Activated naive CD8-positive, alpha-beta T cell (primary cell): ENCODE results near the gene KCNIP2.
A peak's percentile ranks its signal among the peaks of the same experiment; 100 is the strongest.
"Not testable (repeated sequence)": the region's sequence is repeated elsewhere in the genome, so short reads cannot be mapped to it uniquely, and the experiment has no call there.

Experiments
- H3K27ac Mint-ChIP-seq: one replicate; pipeline ENCODE4 v1.8.0; 2021; ENCODE audit warnings: mixed read lengths
- H3K27me3 Mint-ChIP-seq: one replicate; pipeline ENCODE4 v1.8.0; 2021; ENCODE audit warnings: mixed read lengths
- H3K36me3 Mint-ChIP-seq: one replicate; pipeline ENCODE4 v1.8.0; 2021; ENCODE audit warnings: mixed read lengths
- H3K4me1 Mint-ChIP-seq: one replicate; pipeline ENCODE4 v1.8.0; 2021; ENCODE audit warnings: low read depth, mixed read lengths
- H3K4me3 Mint-ChIP-seq: one replicate; pipeline ENCODE4 v1.8.0; 2021; ENCODE audit warnings: mild to moderate bottlenecking, mixed read lengths
- H3K9me3 Mint-ChIP-seq: one replicate; pipeline ENCODE4 v1.8.0; 2021; ENCODE audit warnings: low read depth, mixed read lengths

Gene KCNIP2

GRCh38 chr10:101824736-101825135 lies 18.9 kb downstream of the KCNIP2 start:
- no peaks in the 10 kb centered on the region for H3K9me3 Mint-ChIP-seq
- H3K36me3 Mint-ChIP-seq, result peaks cover 2% of the 10 kb centered on the region
- no peak overlapping the region for H3K27ac Mint-ChIP-seq
- H3K4me3 Mint-ChIP-seq, result no peak overlapping the region
- peaks cover 12% of the 10 kb centered on the region for H3K4me1 Mint-ChIP-seq
- H3K27me3 Mint-ChIP-seq, result no peaks in the 10 kb centered on the region

DNA sequence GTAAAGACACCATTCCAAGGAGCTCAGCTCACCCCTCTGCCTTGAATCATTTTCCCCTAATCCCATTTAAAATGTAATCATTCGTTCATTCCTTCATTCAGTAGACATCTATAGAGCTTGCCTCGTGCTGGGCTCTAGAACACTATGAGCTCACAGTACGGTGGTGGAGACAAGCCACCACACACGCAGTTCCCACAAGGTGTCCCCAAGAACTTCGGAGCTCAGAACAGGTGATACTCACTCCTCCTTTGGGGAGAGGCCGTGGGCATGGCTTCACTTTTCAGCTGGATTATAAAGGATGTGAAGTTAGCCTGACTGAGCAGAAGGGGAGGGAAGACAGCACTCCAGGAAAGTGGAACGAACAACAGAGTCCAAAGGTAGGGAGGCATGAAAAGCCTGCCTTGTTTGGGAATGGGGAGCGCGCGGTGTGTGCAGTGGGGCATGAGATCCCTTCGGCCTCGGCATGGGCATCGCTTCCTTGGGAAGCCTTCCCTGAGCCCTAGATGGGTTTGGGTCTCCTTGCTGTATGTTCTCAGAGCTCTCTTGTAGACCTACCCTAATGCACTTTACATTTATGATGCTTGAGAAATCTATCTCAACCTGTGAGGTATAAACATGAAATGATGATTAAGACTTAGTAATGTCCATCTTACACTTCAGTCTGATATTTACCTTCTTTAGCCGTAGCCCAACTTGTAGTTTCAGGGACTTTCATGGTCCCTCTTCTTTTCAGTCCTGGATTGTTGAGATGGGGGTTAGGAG lies 24.5 kb downstream of the KCNIP2 start:
- H3K4me1 Mint-ChIP-seq, result peaks cover 47% of the 10 kb centered on the region
- peaks cover 2% of the 10 kb centered on the region for H3K36me3 Mint-ChIP-seq
- no peaks in the 10 kb centered on the region for H3K27me3 Mint-ChIP-seq
- peak overlapping the region; percentile 97 for H3K4me3 Mint-ChIP-seq
- peak overlapping the region; percentile 98 for H3K27ac Mint-ChIP-seq
- H3K9me3 Mint-ChIP-seq, result no peaks in the 10 kb centered on the region

GRCh38 chr10:101818119-101818871 lies 25.3 kb downstream of the KCNIP2 start, which contains the start of gene OGA:
Gene OGA, minus strand, starts transcription at chr10:101818444. Its CDS starts 422 bp downstream, at chr10:101818022.
- Mint-ChIP-seq H3K9me3 (no peaks in the 10 kb centered on the region), H3K4me3 (peak within 1 kb of the TSS; percentile 97), H3K36me3 (peaks cover 2% of the 10 kb centered on the region), H3K27ac (peak within 1 kb of the TSS; percentile 98), H3K4me1 (peaks cover 55% of the 10 kb centered on the region), H3K27me3 (no peaks in the 10 kb centered on the region)

DNA sequence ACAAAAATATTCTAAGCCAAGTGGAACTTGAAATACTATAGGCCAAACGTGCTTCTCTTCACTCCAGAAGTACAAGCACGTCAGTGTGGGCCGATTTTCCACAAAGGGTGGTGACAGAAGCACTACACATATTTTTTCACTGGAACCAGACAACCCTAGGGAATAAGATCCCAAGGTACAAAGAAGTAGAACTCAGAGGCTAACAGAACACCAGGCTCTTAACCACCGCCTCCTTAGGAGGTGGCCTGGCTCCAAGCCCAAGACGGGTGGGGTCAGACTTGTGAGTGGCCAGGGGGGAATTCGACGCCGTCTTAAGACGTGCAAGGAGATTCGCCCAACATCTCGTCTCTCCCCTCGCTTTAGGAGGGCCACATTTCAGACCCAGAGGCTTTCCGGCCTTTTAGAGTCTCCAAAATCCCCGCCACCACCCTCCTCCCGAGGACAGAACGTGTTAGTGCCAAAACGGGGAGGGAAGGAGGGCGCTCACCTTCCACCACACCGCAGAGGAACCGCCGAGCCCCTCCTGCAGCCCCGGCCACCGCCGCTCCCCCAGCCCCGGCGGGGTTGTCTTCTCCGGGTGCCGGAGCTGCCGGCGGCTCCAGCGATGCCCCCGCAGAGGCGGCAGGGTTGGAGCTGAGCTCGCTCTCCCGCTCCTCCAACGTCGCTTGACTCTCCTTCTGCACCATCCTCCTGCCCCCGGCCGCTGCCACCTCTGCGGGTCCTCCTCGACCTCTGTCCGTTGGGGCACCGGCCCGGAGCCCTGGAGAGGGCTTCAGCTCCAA lies 26.1 kb downstream of the KCNIP2 start:
- no peaks in the 10 kb centered on the region for H3K9me3 Mint-ChIP-seq
- peaks cover 2% of the 10 kb centered on the region for H3K36me3 Mint-ChIP-seq
- H3K4me1 Mint-ChIP-seq, result peaks cover 62% of the 10 kb centered on the region
- no peaks in the 10 kb centered on the region for H3K27me3 Mint-ChIP-seq
- peak overlapping the region; percentile 97 for H3K4me3 Mint-ChIP-seq
- peak overlapping the region; percentile 98 for H3K27ac Mint-ChIP-seq

DNA sequence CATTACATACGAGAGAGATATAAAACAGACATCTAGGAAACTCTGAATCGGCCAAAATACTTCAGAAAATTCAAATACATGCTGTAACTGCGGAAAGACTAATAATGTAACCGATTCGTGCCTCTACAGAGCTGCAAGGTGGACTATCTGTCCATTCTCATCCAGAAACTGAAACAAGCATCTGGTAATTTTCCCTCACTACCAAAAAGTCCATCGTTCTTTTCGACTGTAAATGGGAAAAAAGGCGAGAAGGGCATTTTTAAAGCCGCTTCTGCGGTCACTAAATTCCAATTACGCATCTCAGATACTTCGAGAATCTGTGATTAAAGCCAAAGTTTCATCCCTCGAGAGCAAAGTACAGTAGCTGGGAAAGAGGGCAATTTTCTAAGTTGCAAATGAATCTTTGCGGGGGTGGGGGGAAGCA lies 26.7 kb downstream of the KCNIP2 start:
- peak overlapping the region; percentile 97 for H3K4me3 Mint-ChIP-seq
- no peaks in the 10 kb centered on the region for H3K9me3 Mint-ChIP-seq
- H3K27ac Mint-ChIP-seq, result peak overlapping the region; percentile 98
- H3K27me3 Mint-ChIP-seq, result no peaks in the 10 kb centered on the region
- peaks cover 2% of the 10 kb centered on the region for H3K36me3 Mint-ChIP-seq
- H3K4me1 Mint-ChIP-seq, result peaks cover 68% of the 10 kb centered on the region

DNA sequence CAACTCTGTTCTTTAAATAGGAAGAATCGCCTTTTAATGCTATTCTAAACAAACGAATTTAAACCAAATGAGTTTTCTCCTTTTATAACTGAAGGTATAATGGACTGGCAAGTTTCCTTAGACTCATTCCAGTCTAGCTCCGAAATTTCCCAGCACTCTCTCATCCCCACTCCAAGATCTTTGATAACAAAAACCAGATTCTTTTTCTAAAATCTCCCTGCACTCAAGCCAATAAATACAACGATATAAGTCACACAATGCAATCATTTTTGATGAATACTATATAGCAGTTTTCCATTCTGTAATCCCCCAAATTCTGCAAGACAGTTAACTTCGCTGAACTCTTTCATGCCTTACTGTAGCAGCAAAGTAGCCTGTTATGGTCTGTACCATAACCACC lies 27.2 kb downstream of the KCNIP2 start:
- H3K27me3 Mint-ChIP-seq, result no peaks in the 10 kb centered on the region
- H3K4me3 Mint-ChIP-seq, result peak overlapping the region; percentile 97
- no peaks in the 10 kb centered on the region for H3K9me3 Mint-ChIP-seq
- H3K27ac Mint-ChIP-seq, result peak overlapping the region; percentile 98
- peaks cover 2% of the 10 kb centered on the region for H3K36me3 Mint-ChIP-seq
- H3K4me1 Mint-ChIP-seq, result peaks cover 70% of the 10 kb centered on the region

DNA sequence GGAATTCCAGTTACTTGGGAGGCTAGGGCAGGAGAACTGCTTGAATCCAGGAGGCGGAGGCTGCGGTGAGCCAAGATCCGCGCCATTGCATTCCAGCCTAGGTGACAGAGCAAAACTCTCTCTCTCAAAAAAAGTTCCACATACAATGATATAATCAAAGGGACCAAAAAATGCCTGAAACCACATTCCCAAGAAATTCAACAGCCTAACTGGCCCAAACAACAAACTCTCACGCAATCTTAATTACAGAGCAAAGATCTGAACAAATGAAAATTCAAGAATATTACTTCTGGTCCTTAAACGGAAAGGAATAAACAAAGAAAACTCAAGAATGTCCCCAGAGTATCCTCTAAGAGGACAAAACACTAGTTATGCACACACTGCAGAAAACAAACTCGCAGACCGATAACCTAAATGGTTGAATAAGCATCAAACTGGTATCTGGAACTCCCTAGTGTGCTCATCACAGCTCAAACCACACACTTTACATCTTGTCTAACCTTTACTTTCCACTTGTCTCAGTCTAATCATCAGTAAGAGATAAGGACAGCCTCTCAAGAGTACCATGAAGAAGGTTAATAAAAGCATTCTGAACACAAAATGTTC lies 29.0 kb downstream of the KCNIP2 start:
- Mint-ChIP-seq H3K36me3 (peaks cover 2% of the 10 kb centered on the region), H3K4me3 (peak overlapping the region; percentile 97), H3K27me3 (no peaks in the 10 kb centered on the region), H3K4me1 (peaks cover 71% of the 10 kb centered on the region), H3K9me3 (no peaks in the 10 kb centered on the region), H3K27ac (peak overlapping the region; percentile 94)

- Mint-ChIP-seq H3K4me1 (peaks cover 68% of the 10 kb centered on the region), H3K36me3 (peaks cover 2% of the 10 kb centered on the region), H3K27me3 (no peaks in the 10 kb centered on the region), H3K4me3 (peak overlapping the region; percentile 44), H3K27ac (peak overlapping the region; percentile 94), H3K9me3 (no peaks in the 10 kb centered on the region)
These were observed 31.0 kb downstream of the KCNIP2 start for GRCh38 chr10:101812606-101813005.

DNA sequence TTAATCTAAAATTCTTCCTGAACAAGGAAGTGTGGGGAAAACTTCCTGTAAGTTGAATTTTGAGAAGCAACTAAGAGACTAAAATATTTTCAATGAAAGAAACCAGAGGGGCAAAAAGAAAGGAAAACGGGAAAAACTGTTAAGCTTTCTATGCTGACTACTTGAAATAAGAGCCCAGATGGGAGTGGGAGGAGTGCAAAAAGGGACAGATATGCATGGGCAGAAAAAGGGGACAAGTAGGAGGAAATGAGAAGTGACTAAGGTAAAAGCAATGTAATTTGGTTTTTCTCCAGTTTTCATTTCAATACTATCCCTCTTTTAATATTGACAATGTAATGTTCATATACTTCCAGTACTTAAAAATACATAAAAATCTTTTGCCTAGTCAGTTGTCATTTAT lies 36.4 kb downstream of the KCNIP2 start:
- H3K4me3 Mint-ChIP-seq, result no peak overlapping the region
- H3K27ac Mint-ChIP-seq, result peak overlapping the region; percentile 73
- peaks cover 6% of the 10 kb centered on the region for H3K36me3 Mint-ChIP-seq
- H3K9me3 Mint-ChIP-seq, result no peaks in the 10 kb centered on the region
- peaks cover 40% of the 10 kb centered on the region for H3K4me1 Mint-ChIP-seq
- no peaks in the 10 kb centered on the region for H3K27me3 Mint-ChIP-seq

DNA sequence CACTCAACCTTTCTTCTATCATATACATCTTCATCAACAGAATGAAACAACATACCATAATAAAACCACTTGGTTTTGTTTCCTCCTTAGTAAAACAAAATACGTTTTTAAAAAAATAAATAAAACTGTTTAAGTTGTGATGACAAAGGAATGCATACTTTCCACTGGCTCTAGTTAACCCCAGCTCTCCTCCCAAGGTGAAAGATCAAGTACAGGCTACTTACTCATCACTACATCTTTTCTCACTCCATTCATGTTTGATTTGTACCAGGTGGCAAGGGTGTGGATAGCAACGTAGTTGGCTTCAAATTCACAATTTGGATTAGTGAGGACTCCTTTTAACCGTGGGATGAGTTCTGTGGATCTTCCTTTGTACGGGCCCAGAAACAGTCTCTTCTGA lies 40.1 kb downstream of the KCNIP2 start:
- Mint-ChIP-seq H3K36me3 (peaks cover 7% of the 10 kb centered on the region), H3K27me3 (no peaks in the 10 kb centered on the region), H3K27ac (peak overlapping the region; percentile 67), H3K4me1 (peaks cover 36% of the 10 kb centered on the region), H3K9me3 (no peaks in the 10 kb centered on the region), H3K4me3 (no peak overlapping the region)

DNA sequence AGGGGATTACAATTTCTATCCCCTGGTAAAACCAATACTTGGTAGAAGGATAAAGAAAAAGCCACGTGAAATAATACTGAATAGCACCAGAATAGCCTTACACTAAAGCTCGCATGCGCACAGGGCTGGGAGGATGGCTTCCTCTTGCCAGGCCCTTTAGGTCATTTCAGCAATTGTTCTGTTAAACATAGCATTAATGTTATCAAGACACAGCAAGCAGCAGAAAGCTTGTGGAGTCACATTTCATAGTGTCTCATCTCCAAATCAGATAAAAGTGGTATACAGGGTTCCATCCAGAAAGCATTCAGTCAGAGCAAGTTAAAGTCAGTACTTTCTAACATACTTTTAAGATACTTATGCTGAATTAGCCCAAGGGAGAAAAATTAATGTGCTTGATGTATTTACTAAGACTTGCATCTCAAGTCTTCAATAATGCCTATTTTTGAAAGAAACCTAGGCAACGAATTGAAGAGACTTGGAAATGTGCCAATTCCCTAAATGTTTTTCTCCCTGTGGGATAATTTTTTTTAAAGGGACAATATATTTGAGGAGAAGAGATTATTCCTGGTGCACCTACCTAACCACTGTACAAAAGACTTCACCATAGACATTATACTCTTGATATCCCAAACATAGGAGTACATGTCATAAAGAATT lies 46.1 kb downstream of the KCNIP2 start:
- Mint-ChIP-seq H3K4me3 (no peak overlapping the region), H3K4me1 (peaks cover 34% of the 10 kb centered on the region), H3K9me3 (no peaks in the 10 kb centered on the region), H3K27me3 (no peaks in the 10 kb centered on the region), H3K27ac (peak overlapping the region; percentile 88), H3K36me3 (peaks cover 10% of the 10 kb centered on the region)

DNA sequence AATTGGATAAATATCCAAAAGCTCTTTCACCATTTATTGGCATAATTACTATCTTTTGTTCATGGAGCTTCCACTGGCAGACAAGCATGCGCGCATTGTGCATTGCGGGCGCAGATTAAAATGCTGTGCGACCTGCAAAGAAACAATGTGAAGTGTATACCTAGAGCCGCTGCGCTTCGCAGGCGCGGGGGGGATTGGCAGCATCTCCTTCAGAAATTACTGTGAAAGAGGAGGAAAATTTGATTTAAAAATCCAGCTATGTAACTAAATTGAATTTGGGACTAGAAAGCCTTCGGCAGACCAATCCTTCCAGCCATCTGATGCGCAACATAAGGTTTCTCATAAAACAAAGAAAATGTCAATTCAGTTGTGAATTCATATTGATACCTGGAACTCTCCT lies 50.1 kb downstream of the KCNIP2 start:
- no peaks in the 10 kb centered on the region for H3K27me3 Mint-ChIP-seq
- H3K4me3 Mint-ChIP-seq, result no peak overlapping the region
- no peak overlapping the region for H3K27ac Mint-ChIP-seq
- H3K9me3 Mint-ChIP-seq, result no peaks in the 10 kb centered on the region
- H3K36me3 Mint-ChIP-seq, result peaks cover 8% of the 10 kb centered on the region
- peaks cover 12% of the 10 kb centered on the region for H3K4me1 Mint-ChIP-seq

DNA sequence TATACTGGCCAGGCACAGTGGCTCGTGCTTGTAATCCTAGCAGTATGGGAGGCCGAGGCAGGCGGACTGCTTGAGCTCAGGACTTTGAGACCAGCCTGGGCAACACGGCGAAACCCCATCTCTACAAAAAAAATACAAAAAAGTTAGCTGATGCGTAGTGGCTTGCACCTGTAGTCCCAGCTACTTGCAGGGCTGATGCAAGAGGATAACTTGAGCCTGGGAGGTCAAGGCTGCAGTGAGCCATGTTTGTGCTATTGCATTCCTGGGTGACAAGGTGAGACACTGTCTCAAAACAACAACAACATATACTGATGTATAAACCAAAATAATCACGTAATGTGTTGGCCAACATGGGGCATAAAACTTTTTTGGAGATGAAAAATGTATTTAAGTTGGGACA lies 53.9 kb downstream of the KCNIP2 start:
- Mint-ChIP-seq H3K36me3 (peaks cover 5% of the 10 kb centered on the region), H3K9me3 (no peaks in the 10 kb centered on the region), H3K4me3 (no peak overlapping the region), H3K4me1 (peaks cover 18% of the 10 kb centered on the region), H3K27ac (no peak overlapping the region), H3K27me3 (no peaks in the 10 kb centered on the region)

GRCh38 chr10:101789231-101789630 lies 54.4 kb downstream of the KCNIP2 start:
- H3K4me3 Mint-ChIP-seq, H3K9me3 Mint-ChIP-seq, H3K36me3 Mint-ChIP-seq, H3K27me3 Mint-ChIP-seq, H3K27ac Mint-ChIP-seq: not testable (repeated sequence)
- H3K4me1 Mint-ChIP-seq, result peaks cover 22% of the 10 kb centered on the region
